Lung (tissue), 12 donors: ENCODE data around the gene CELF2. TPM values are rescaled to one million over a fixed set of nuclear protein-coding genes. Genes with fewer than 3 reads are reported as not detected.

ENCODE experiments used
- ATAC-seq: fragments of 200-7000 bp; cut with Tn5 transposase; one replicate; pipeline ENCODE4 v1.9.1; 2020; ENCODE audit warnings: moderate number of reproducible peaks; ENCODE audit not compliant: insufficient read depth, low FRiP score
- DNase-seq, 3 donors: peaks; one replicate each; pipeline ENCODE4 v3.0.0-alpha.2; 2013 to 2017
- H3K27ac ChIP-seq, 2 donors: one replicate each; pipeline ENCODE4 v1.5.1; 2013; ENCODE audit warnings: mild to moderate bottlenecking in 2 of 2, moderate library complexity in 2 of 2, control low read depth in 1 of 2, inconsistent platforms in 1 of 2, low read depth in 1 of 2, low read length in 1 of 2
- H3K27me3 ChIP-seq, 3 donors: one replicate each; pipeline ENCODE4 v1.5.1; 2013; ENCODE audit warnings: low read length in 2 of 3; ENCODE audit not compliant: control insufficient read depth in 3 of 3, insufficient read depth in 3 of 3
- H3K36me3 ChIP-seq, 4 donors: one replicate each; pipeline ENCODE4 v1.5.1; 2013; ENCODE audit warnings: low read length in 4 of 4, mild to moderate bottlenecking in 1 of 4, moderate library complexity in 1 of 4; ENCODE audit not compliant: control insufficient read depth in 4 of 4, insufficient read depth in 4 of 4
- H3K4me1 ChIP-seq, 5 donors: one replicate each; pipeline ENCODE4 v1.5.1; 2013; ENCODE audit warnings: low read length in 5 of 5, mild to moderate bottlenecking in 2 of 5, moderate library complexity in 1 of 5; ENCODE audit not compliant: control insufficient read depth in 5 of 5, insufficient read depth in 5 of 5
- H3K4me3 ChIP-seq: one replicate; pipeline ENCODE4 v1.5.1; 2013; ENCODE audit warnings: mild to moderate bottlenecking, control low read depth, moderate library complexity
- H3K9ac ChIP-seq, 2 donors: one replicate each; pipeline ENCODE4 v1.5.1; 2013; ENCODE audit warnings: low read length in 2 of 2, control low read depth in 1 of 2; ENCODE audit not compliant: insufficient read depth in 1 of 2
- H3K9me3 ChIP-seq, 4 donors: one replicate each; pipeline ENCODE4 v1.5.1; 2013; ENCODE audit warnings: low read length in 3 of 4, mild to moderate bottlenecking in 1 of 4, moderate library complexity in 1 of 4; ENCODE audit not compliant: control insufficient read depth in 4 of 4, insufficient read depth in 3 of 4
- CTCF ChIP-seq: IDR thresholded peaks from 2 replicates; pipeline ENCODE4 v1.5.1; 2012; ENCODE audit warnings: mild to moderate bottlenecking; ENCODE audit errors: control extremely low read depth, extremely low read depth
- WGBS, 2 donors: extraction: QIAGEN DNeasy Blood & Tissue Kit; methylation state at CpG; one replicate each; pipeline ENCODE4 v1.1.7; 2013; 5-methylcytosine and 5-hydroxymethylcytosine counted together
- polyA plus RNA-seq, 2 donors: library from polyadenylated mRNA; stranded (reverse); fragments of 200-250 nt; gene quantifications; one replicate each; pipeline ENCODE4 v1.2.1, GENCODE V29; 2013
- total RNA-seq, 2 donors: library from RNA; depleted of rRNA in 1 of 2; stranded (reverse); fragments of >200 nt in 1 of 2; gene quantifications; one replicate each; pipeline ENCODE4 v1.2.1, GENCODE V29; 2014 to 2021
- donor health status: control.
- donor health status: control.
- donor health status: Bipolar disorder and iron deficiency.
- donor health status: healthy.
- donor health status: DM: yes; HTN: yes; CAD: no.

Gene CELF2
- total and polyA plus RNA-seq, 4 donors: 13.6 to 115 (median 63.7) TPM

- Histone ChIP-seq H3K27me3 (no peaks in the 10 kb centered on the region), H3K36me3 (peaks cover 0 to 2% (median 0%) of the 10 kb centered on the region in 4 donors), H3K9ac (no peak overlapping the region), H3K4me1 (peaks cover 0 to 15% (median 0%) of the 10 kb centered on the region in 5 donors), H3K27ac (peak overlapping the region in 1 of 2 donors; percentile 47), H3K4me3 (no peak overlapping the region), H3K9me3 (no peaks in the 10 kb centered on the region)
- ATAC-seq (no peak), DNase-seq (no peak)
- TF ChIP-seq CTCF: no peak
- WGBS, 2 donors: 83 to 91% methylated on average over 7 of the region's 7 CpGs
Measured at GRCh38 chr10:11026773-11027172, 9.1 kb downstream of the CELF2 start.

- Histone ChIP-seq H3K4me3 (no peak overlapping the region), H3K9me3 (no peaks in the 10 kb centered on the region), H3K9ac (no peak overlapping the region), H3K27me3 (no peaks in the 10 kb centered on the region), H3K4me1 (peaks cover 0 to 31% (median 4%) of the 10 kb centered on the region in 5 donors), H3K27ac (peak overlapping the region in 1 of 2 donors; percentile 89), H3K36me3 (peaks cover 0 to 2% (median 0%) of the 10 kb centered on the region in 4 donors)
- no peak for ATAC-seq
- DNase-seq: no peak
- 74 to 75% methylated on average over 7 of the region's 7 CpGs for WGBS, 2 donors
- TF ChIP-seq CTCF: no peak
Measured at GRCh38 chr10:11034762-11035161, 17.1 kb downstream of the CELF2 start.

- Histone ChIP-seq H3K4me1 (peaks cover 0 to 31% (median 4%) of the 10 kb centered on the region in 5 donors), H3K9me3 (no peaks in the 10 kb centered on the region), H3K27me3 (no peaks in the 10 kb centered on the region), H3K9ac (no peak overlapping the region), H3K4me3 (no peak overlapping the region), H3K27ac (peak overlapping the region in 1 of 2 donors; percentile 89), H3K36me3 (no peaks in the 10 kb centered on the region)
- peak; percentile 69 for ATAC-seq
- no peak for DNase-seq
- no peak for TF ChIP-seq CTCF
- WGBS, 2 donors: 45 to 49% methylated on average over 4 of the region's 4 CpGs
Measured at GRCh38 chr10:11035301-11035991, 17.8 kb downstream of the CELF2 start.
